Aorta (tissue), 5 donors: ENCODE measurements around the gene EPHB2. TPM values are rescaled to one million over a fixed set of nuclear protein-coding genes. Genes with fewer than 3 reads are reported as not detected.

ENCODE experiments used
- ATAC-seq: fragments of 200-7000 bp; cut with Tn5 transposase; one replicate; pipeline ENCODE4 v1.9.1; 2022; ENCODE audit warnings: moderate library complexity; ENCODE audit not compliant: low FRiP score
- DNase-seq, 2 donors: peaks; one replicate each; pipeline ENCODE4 v3.0.0-alpha.2; 2020
- H3K27ac ChIP-seq, 2 donors: one replicate each; pipeline ENCODE4 v1.5.1; 2013; ENCODE audit warnings: low read length in 2 of 2, mild to moderate bottlenecking in 2 of 2, moderate library complexity in 2 of 2, control low read depth in 1 of 2, inconsistent platforms in 1 of 2, low read depth in 1 of 2
- H3K27me3 ChIP-seq, 2 donors: one replicate each; pipeline ENCODE4 v1.6.1; 2013; ENCODE audit warnings: control low read depth in 1 of 2, low read length in 1 of 2, mild to moderate bottlenecking in 1 of 2, moderate library complexity in 1 of 2; ENCODE audit not compliant: insufficient read depth in 2 of 2, control insufficient read depth in 1 of 2
- H3K36me3 ChIP-seq, 2 donors: one replicate each; pipeline ENCODE4 v1.6.1; 2013; ENCODE audit warnings: control low read depth in 1 of 2, low read length in 1 of 2, mild to moderate bottlenecking in 1 of 2; ENCODE audit not compliant: insufficient read depth in 2 of 2, control insufficient read depth in 1 of 2
- H3K4me1 ChIP-seq, 2 donors: one replicate each; pipeline ENCODE4 v1.6.1; 2013; ENCODE audit warnings: low read length in 2 of 2, control low read depth in 1 of 2, mild to moderate bottlenecking in 1 of 2, moderate library complexity in 1 of 2; ENCODE audit not compliant: insufficient read depth in 2 of 2, control insufficient read depth in 1 of 2
- H3K4me3 ChIP-seq, 2 donors: one replicate each; pipeline ENCODE4 v1.5.1; 2013; ENCODE audit warnings: low read length in 2 of 2, control low read depth in 1 of 2, mild to moderate bottlenecking in 1 of 2
- H3K9me3 ChIP-seq: one replicate; pipeline ENCODE4 v1.6.1; 2013; ENCODE audit warnings: mild to moderate bottlenecking, low read length; ENCODE audit not compliant: control insufficient read depth
- WGBS, 2 donors: extraction: QIAGEN DNeasy Blood & Tissue Kit; methylation state at CpG; one replicate each; pipeline ENCODE4 v1.1.7; 2013; 5-methylcytosine and 5-hydroxymethylcytosine counted together
- intact Hi-C, 2 donors: fragments of 100-400 bp; cut with DNase I; formaldehyde crosslinking; loops; one replicate each; pipeline versions ENCODE4 v1.14.2 to v1.15.0; 2022
- polyA plus RNA-seq, 2 donors: library from polyadenylated mRNA; stranded (reverse); fragments of 200-250 nt; gene quantifications; one replicate each; pipeline ENCODE4 v1.2.3, GENCODE V29; 2013
- total RNA-seq, 2 donors: library from RNA; stranded (reverse); fragmentation: NEBNext Ultra II Directional; extraction: Animal tissue kit (Norgen Biotek cat#: 25700); gene quantifications; one replicate each; pipeline ENCODE4 v1.2.1, GENCODE V29; 2021
- donor health status: healthy with polysubstance abuse.
- donor health status: Bipolar disorder and iron deficiency.
- donor health status: DM: no; HTN: no; CAD: no.
- donor health status: DM: no; HTN: no; CAD: no.
- donor health status: DM: yes; HTN: yes; CAD: no.

The EPHB2 gene
- total and polyA plus RNA-seq, 4 donors = 0.87 to 16.6 (median 3.2) TPM

GRCh38 chr1:22958556-22958955 is 247.9 kb downstream of the EPHB2 start:
- H3K36me3 ChIP-seq = no peaks in the 10 kb centered on the region
- 87 to 93% methylated on average over 9 of the region's 9 CpGs for WGBS, 2 donors
- H3K4me1 ChIP-seq = no peaks in the 10 kb centered on the region
- ATAC-seq (no peak), DNase-seq (peak in 1 of 2 donors; percentile 63)
- intact Hi-C loops = no loop called here
- H3K27me3 ChIP-seq = no peaks in the 10 kb centered on the region
- no peak overlapping the region for H3K27ac ChIP-seq
- H3K4me3 ChIP-seq = no peak overlapping the region
- H3K9me3 ChIP-seq = no peaks in the 10 kb centered on the region

GRCh38 chr1:22959545-22960360 is 249.1 kb downstream of the EPHB2 start:
- Histone ChIP-seq H3K27me3 (no peaks in the 10 kb centered on the region), H3K27ac (no peak overlapping the region), H3K4me3 (no peak overlapping the region), H3K4me1 (no peaks in the 10 kb centered on the region), H3K9me3 (no peaks in the 10 kb centered on the region), H3K36me3 (no peaks in the 10 kb centered on the region)
- 85 to 87% methylated on average over 7 of the region's 7 CpGs for WGBS, 2 donors
- ATAC-seq (no peak), DNase-seq (peak in 1 of 2 donors; percentile 42)
- intact Hi-C loops = loop anchor here (5.0 to 10.0 kb wide), 2 partner anchors 228 to 255 kb away; no protein-coding TSS in a partner anchor

DNA sequence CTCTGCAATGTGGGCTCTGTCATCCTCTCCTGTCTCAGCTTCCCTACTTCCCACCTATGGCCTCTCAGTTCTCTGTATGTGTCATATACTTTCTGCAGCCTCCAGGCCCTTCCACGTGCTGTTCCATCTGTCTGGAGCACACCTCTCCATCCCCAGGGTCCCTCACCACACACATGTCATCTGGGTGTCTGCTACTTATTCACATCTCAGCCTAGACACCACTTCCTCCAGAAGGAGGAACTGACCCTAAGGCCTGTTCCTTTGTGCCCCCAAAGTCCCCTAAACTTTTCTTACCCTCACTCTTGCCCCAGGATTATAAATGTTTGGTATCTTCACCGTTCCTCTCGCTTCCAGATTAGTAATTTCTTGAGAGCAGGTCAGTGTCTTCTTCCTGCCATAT is 251.9 kb downstream of the EPHB2 start:
- Histone ChIP-seq H3K9me3 (peaks cover 5% of the 10 kb centered on the region), H3K4me1 (no peaks in the 10 kb centered on the region), H3K36me3 (no peaks in the 10 kb centered on the region), H3K4me3 (no peak overlapping the region), H3K27me3 (no peaks in the 10 kb centered on the region), H3K27ac (no peak overlapping the region)
- no peak for ATAC-seq
- DNase-seq = no peak
- intact Hi-C loops = loop anchor here (5.0 to 10.0 kb wide), 2 partner anchors 225 to 258 kb away; no protein-coding TSS in a partner anchor
- 60 to 77% methylated on average over 3 of the region's 3 CpGs for WGBS, 2 donors

DNA sequence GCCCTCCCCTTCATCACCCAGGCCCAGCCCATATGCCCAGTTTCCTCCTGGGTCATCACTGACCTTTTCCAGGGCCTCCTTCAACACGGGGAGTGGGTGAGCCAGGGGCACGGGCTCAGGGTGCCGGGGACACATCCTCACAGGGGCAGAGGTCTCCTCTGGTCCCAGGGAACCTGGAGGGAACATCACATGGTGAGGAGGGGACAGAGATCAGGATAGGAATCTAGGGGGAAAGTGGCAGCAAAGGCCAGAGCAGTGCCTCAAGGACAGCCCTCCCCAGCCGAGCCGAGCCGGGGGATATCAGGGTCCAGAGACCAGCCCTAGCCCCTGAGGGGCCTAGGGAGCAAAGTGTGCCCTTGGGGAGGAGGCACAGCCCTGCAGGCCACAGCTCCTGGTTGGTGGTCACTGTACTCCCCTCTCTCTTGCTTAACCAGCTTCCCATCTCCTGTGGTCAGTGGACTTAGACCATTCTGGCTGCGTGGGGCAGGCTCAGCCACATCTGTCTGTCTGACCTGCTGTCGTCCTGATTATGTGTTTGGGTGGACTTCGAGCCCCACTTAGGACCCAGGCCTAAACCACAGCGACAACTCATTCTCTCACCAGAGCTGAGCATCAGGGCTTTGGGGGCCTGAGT is 252.5 kb downstream of the EPHB2 start:
- DNase-seq (peak in 1 of 2 donors; percentile 51), ATAC-seq (no peak)
- no peaks in the 10 kb centered on the region for H3K36me3 ChIP-seq
- H3K9me3 ChIP-seq = peaks cover 5% of the 10 kb centered on the region
- H3K4me1 ChIP-seq = no peaks in the 10 kb centered on the region
- 90 to 92% methylated on average over 10 of the region's 10 CpGs for WGBS, 2 donors
- H3K4me3 ChIP-seq = no peak overlapping the region
- H3K27me3 ChIP-seq = no peaks in the 10 kb centered on the region
- intact Hi-C loops = loop anchor here (5.0 to 10.0 kb wide), 2 partner anchors 224 to 258 kb away; no protein-coding TSS in a partner anchor
- no peak overlapping the region for H3K27ac ChIP-seq

DNA sequence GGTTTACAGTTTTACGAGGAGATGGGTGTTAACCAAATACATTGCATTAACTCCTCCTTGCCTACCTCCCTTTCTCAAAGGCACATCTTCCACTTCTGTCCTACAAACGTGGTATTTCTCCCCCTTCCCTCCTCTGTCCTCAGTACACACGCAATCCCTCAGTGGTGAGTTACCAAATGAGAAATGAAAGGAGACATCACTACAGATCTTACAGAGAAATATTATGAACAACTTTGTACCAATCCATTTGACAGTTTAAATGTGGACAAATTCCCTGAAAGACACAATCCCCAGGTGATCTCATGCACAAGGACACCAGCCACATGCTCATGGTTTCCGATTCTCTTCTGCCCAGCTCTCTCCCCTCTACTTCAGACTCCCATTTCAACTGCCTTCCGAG is 255.7 kb downstream of the EPHB2 start:
- Histone ChIP-seq H3K4me3 (no peak overlapping the region), H3K4me1 (no peaks in the 10 kb centered on the region), H3K27me3 (no peaks in the 10 kb centered on the region), H3K27ac (no peak overlapping the region), H3K36me3 (no peaks in the 10 kb centered on the region), H3K9me3 (peaks cover 5% of the 10 kb centered on the region)
- no peak for ATAC-seq
- intact Hi-C loops = loop anchor here (10.0 kb wide), 1 partner anchor 262 kb away; no protein-coding TSS in a partner anchor
- no peak for DNase-seq
- 75 to 79% methylated on average over 5 of the region's 5 CpGs for WGBS, 2 donors

- Histone ChIP-seq H3K4me1 (no peaks in the 10 kb centered on the region), H3K36me3 (no peaks in the 10 kb centered on the region), H3K27ac (no peak overlapping the region), H3K27me3 (no peaks in the 10 kb centered on the region), H3K9me3 (peaks cover 5% of the 10 kb centered on the region), H3K4me3 (no peak overlapping the region)
- ATAC-seq (no peak), DNase-seq (no peak)
- intact Hi-C loops = loop anchor here (10.0 kb wide), 1 partner anchor 263 kb away; no protein-coding TSS in a partner anchor
- WGBS, 2 donors = 42 to 44% methylated on average over 2 of the region's 2 CpGs
Observed at GRCh38 chr1:22967833-22968232, 257.2 kb downstream of the EPHB2 start.

DNA sequence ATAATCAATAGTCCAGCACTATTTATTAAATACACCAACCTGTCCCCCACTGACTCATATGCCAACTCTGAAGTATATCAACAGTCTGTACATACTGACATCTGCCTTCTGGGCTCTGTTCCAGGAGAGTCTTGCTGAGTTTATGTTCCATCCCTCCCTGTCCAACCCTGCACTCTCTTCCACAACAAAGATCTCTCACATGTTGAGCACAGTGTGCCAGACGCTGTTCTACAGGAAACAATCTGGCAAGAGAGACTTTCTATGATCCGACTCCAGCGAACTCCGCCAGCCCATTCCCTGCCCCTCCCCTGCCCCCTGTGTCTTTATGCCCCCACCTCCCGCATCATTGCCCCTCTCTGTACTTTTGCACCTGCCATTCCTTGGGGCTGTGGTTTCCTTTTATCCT is 258.7 kb downstream of the EPHB2 start:
- no peaks in the 10 kb centered on the region for H3K36me3 ChIP-seq
- intact Hi-C loops = loop anchor here (10.0 kb wide), 1 partner anchor 265 kb away; no protein-coding TSS in a partner anchor
- H3K27me3 ChIP-seq = no peaks in the 10 kb centered on the region
- DNase-seq = peak in 1 of 2 donors; percentile 2
- no peaks in the 10 kb centered on the region for H3K4me1 ChIP-seq
- peaks cover 5% of the 10 kb centered on the region for H3K9me3 ChIP-seq
- H3K4me3 ChIP-seq = no peak overlapping the region
- H3K27ac ChIP-seq = no peak overlapping the region
- 5% methylated on average over 5 of the region's 5 CpGs for WGBS, 2 donors
- ATAC-seq = no peak

- 84 to 88% methylated on average over 2 of the region's 2 CpGs for WGBS, 2 donors
- H3K4me1 ChIP-seq = no peaks in the 10 kb centered on the region
- H3K4me3 ChIP-seq = no peak overlapping the region
- H3K9me3 ChIP-seq = peaks cover 5% of the 10 kb centered on the region
- no peaks in the 10 kb centered on the region for H3K27me3 ChIP-seq
- intact Hi-C loops = loop anchor here in 1 of 2 donors (10.0 kb wide), 1 partner anchor 215 kb away; no protein-coding TSS in a partner anchor
- DNase-seq (no peak), ATAC-seq (no peak)
- no peaks in the 10 kb centered on the region for H3K36me3 ChIP-seq
- no peak overlapping the region for H3K27ac ChIP-seq
Observed at GRCh38 chr1:22970096-22970495, 259.5 kb downstream of the EPHB2 start.
